Right renal pelvis (tissue), 4 donors: Measurements from ENCODE around the gene IFI30. TPM values are rescaled to one million over a fixed set of nuclear protein-coding genes. Genes with fewer than 3 reads are reported as not detected.
"Not testable (repeated sequence)": the region's sequence is repeated elsewhere in the genome, so short reads cannot be mapped to it uniquely, and the experiment has no call there.

ENCODE experiments used
- DNase-seq, 4 donors: peaks; one replicate each; pipeline ENCODE4 v3.0.0-alpha.2; 2013; ENCODE audit warnings: low read depth in 4 of 4, low spot score in 3 of 4, missing footprints in 1 of 4
- polyA plus RNA-seq, 4 donors: library from polyadenylated mRNA; unstranded; fragments of 120-200 nt; gene quantifications; one replicate each; pipeline ENCODE4 v1.2.1, GENCODE V29; 2013; ENCODE audit not compliant: insufficient read length in 4 of 4

Gene IFI30
- polyA plus RNA-seq, 4 donors: 14.7 to 21.6 (median 16.5) TPM

GRCh38 chr19:18150776-18151624 lies 22.6 kb upstream of the IFI30 start:
- no peak for DNase-seq

GRCh38 chr19:18152442-18152816 lies 21.2 kb upstream of the IFI30 start:
- peak; percentile 95 to 98 (median 97) for DNase-seq

GRCh38 chr19:18152817-18153555 lies 20.6 kb upstream of the IFI30 start, which contains the start of gene PIK3R2:
TSS of gene PIK3R2 (plus strand) at chr19:18153163. CDS start at chr19:18155880, 2,717 bp downstream.
- DNase-seq: peak; percentile 99 to 100 (median 100)

GRCh38 chr19:18153556-18154134 lies 20.0 kb upstream of the IFI30 start:
- DNase-seq: no peak

- DNase-seq: no peak
Observed at GRCh38 chr19:18155095-18156087, 18.2 kb upstream of the IFI30 start.

GRCh38 chr19:18156268-18156667 lies 17.3 kb upstream of the IFI30 start:
- no peak for DNase-seq

- DNase-seq: peak in 2 of 4 donors; percentile 55 to 57
Observed at GRCh38 chr19:18156841-18157464, 16.7 kb upstream of the IFI30 start.

GRCh38 chr19:18157465-18158063 lies 16.0 kb upstream of the IFI30 start:
- no peak for DNase-seq

GRCh38 chr19:18158467-18158866 lies 15.1 kb upstream of the IFI30 start:
- no peak for DNase-seq

GRCh38 chr19:18159059-18159616 lies 14.5 kb upstream of the IFI30 start:
- not testable (repeated sequence) for DNase-seq

GRCh38 chr19:18159810-18160209 lies 13.8 kb upstream of the IFI30 start:
- no peak for DNase-seq

GRCh38 chr19:18160493-18160970 lies 13.1 kb upstream of the IFI30 start:
- DNase-seq: no peak

GRCh38 chr19:18160971-18161635 lies 12.5 kb upstream of the IFI30 start:
- DNase-seq: peak in 2 of 4 donors; percentile 39 to 51

GRCh38 chr19:18161636-18162002 lies 12.0 kb upstream of the IFI30 start:
- no peak for DNase-seq

- no peak for DNase-seq
Observed at GRCh38 chr19:18164072-18164471, 9.5 kb upstream of the IFI30 start.

GRCh38 chr19:18165794-18166544 lies 7.6 kb upstream of the IFI30 start:
- no peak for DNase-seq

GRCh38 chr19:18167011-18167410 lies 6.6 kb upstream of the IFI30 start:
- no peak for DNase-seq
